Caco-2 (cell line): ENCODE measurements around the gene KLHL25. TPM values are rescaled to one million over a fixed set of nuclear protein-coding genes. Genes with fewer than 3 reads are reported as not detected.

Source experiments
- BruUV-seq: library from RNA; stranded (reverse); fragments of 400-500 nt; replicated peaks from 2 replicates; lab custom pipeline; 2021; lab: Mats Ljungman, UMichigan
- CTCF ChIA-PET: fragments of 300-600 bp; sonication (Branson Sonifier 250); formaldehyde crosslinking; loops from one replicate; lab custom pipeline; 2022; ENCODE audit warnings: antibody characterized with exemption; lab: Charles Lee
- POLR2A ChIA-PET: fragments of 300-600 bp; sonication (Branson Sonifier 250); formaldehyde crosslinking; loops from one replicate; lab custom pipeline; 2022; ENCODE audit warnings: antibody characterized with exemption; lab: Charles Lee
- DNase-seq, 2 experiments: peaks; one replicate each; pipeline versions ENCODE4 v3.0.0 to v3.0.0-alpha.2; 2020 to 2022
- H3K27me3 ChIP-seq: replicated peaks from 2 replicates; pipeline ENCODE4 v1.6.0; 2011; ENCODE audit warnings: low read length; ENCODE audit not compliant: control insufficient read depth, insufficient read depth
- H3K36me3 ChIP-seq: 2 replicates; pipeline ENCODE4 v1.5.1; 2011; ENCODE audit warnings: low read length; ENCODE audit not compliant: control insufficient read depth, insufficient read depth
- H3K4me1 ChIP-seq: fragments of 250-450 bp; sonication (Bioruptor Pico); 2 replicates; pipeline ENCODE4 v1.5.1; 2020; ENCODE audit warnings: mild to moderate bottlenecking
- H3K4me3 ChIP-seq: 2 replicates; pipeline ENCODE4 v1.5.1; 2011; ENCODE audit warnings: low read depth, mild to moderate bottlenecking, control low read depth, low read length
- H3K9me3 ChIP-seq: fragments of 250-450 bp; sonication (Bioruptor Pico); 2 replicates; pipeline ENCODE4 v1.5.1; 2020; ENCODE audit warnings: mild to moderate bottlenecking, moderate library complexity
- H3K27ac Mint-ChIP-seq: one replicate; pipeline ENCODE4 v1.8.0; 2022; ENCODE audit warnings: mixed read lengths; ENCODE audit not compliant: unreplicated experiment
- H3K27me3 Mint-ChIP-seq: one replicate; pipeline ENCODE4 v1.8.0; 2022; ENCODE audit warnings: mixed read lengths; ENCODE audit not compliant: insufficient read depth, unreplicated experiment
- H3K36me3 Mint-ChIP-seq: one replicate; pipeline ENCODE4 v1.8.0; 2022; ENCODE audit warnings: mild to moderate bottlenecking, mixed read lengths; ENCODE audit not compliant: insufficient read depth, unreplicated experiment
- H3K4me1 Mint-ChIP-seq: one replicate; pipeline ENCODE4 v1.8.0; 2022; ENCODE audit warnings: low read depth, mixed read lengths; ENCODE audit not compliant: unreplicated experiment
- H3K4me3 Mint-ChIP-seq: one replicate; pipeline ENCODE4 v1.8.0; 2022; ENCODE audit warnings: mild to moderate bottlenecking, moderate library complexity, mixed read lengths; ENCODE audit not compliant: unreplicated experiment
- H3K9me3 Mint-ChIP-seq: one replicate; pipeline ENCODE4 v1.8.0; 2022; ENCODE audit warnings: mixed read lengths; ENCODE audit not compliant: unreplicated experiment
- CTCF ChIP-seq, 2 experiments: fragments of 200-600 bp in 1 of 2; IDR thresholded peaks; 1 replicate in 1 of 2; 2 replicates in 1 of 2; pipeline versions ENCODE4 v1.5.1 to v1.8.0; 2011 to 2022; ENCODE audit warnings: antibody characterized with exemption in 1 of 2, control low read depth in 1 of 2, inconsistent platforms in 1 of 2, low read depth in 1 of 2, low read length in 1 of 2, mild to moderate bottlenecking in 1 of 2, moderate library complexity in 1 of 2; ENCODE audit not compliant: insufficient read depth in 1 of 2, severe bottlenecking in 1 of 2, unreplicated experiment in 1 of 2
- intact Hi-C: fragments of 100-400 bp; cut with micrococcal nuclease; formaldehyde crosslinking; loops from one replicate; pipeline ENCODE4 v1.10.0; 2022; ENCODE audit not compliant: unreplicated experiment
- total RNA-seq: library from RNA; stranded (reverse); gene quantifications from 2 replicates; pipeline ENCODE4 v1.2.3, GENCODE V29; 2022

Gene KLHL25
- total RNA-seq, 1 experiment from 2014 or later = 15.4 TPM

DNA sequence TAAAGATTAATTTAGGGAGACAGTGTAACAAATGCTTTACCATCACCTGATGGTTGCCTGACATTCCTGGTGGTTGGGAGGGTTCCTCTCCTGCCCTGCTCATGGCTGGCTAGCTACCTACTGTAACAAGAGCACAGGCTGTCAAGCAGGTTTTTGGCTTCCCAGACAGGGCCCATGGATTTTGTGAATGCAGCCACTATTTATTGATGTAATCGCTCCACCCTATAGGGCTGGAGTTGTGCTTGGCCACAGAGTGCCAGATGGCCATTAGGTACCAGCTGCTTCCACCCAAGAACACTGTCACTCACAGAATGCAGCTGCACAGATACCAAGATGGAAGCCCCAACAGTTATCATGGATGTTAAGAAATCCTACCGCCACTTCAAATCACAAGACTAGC lies 31.0 kb upstream of the KLHL25 start:
- POLR2A ChIA-PET = no interaction called here
- H3K4me3 Mint-ChIP-seq = no peak overlapping the region
- no peaks in the 10 kb centered on the region for H3K36me3 Mint-ChIP-seq
- H3K9me3 Mint-ChIP-seq = no peaks in the 10 kb centered on the region
- no TSS peak for BruUV-seq
- Histone ChIP-seq H3K9me3 (no peaks in the 10 kb centered on the region), H3K36me3 (no peaks in the 10 kb centered on the region), H3K27me3 (no peaks in the 10 kb centered on the region), H3K4me3 (no peak overlapping the region), H3K4me1 (0 out of 2 replicates have a peak, but pooled peaks cover 7% of the 10 kb centered on the region)
- intact Hi-C loops = no loop called here
- H3K27ac Mint-ChIP-seq = no peak overlapping the region
- no peak for DNase-seq
- H3K4me1 Mint-ChIP-seq = peaks cover 7% of the 10 kb centered on the region
- no peaks in the 10 kb centered on the region for H3K27me3 Mint-ChIP-seq
- no peak for TF ChIP-seq CTCF (IDR thresholded peaks at IDR 0.05; ENCODE audit: insufficient read depth in 1 of 2, low read depth in 1 of 2, low read length in 1 of 2, severe bottlenecking in 1 of 2, unreplicated experiment in 1 of 2)
- CTCF ChIA-PET = interaction anchor here (1.4 kb wide), 1 partner anchor 12 kb away, joined by 3 read pairs; no protein-coding TSS in a partner anchor

DNA sequence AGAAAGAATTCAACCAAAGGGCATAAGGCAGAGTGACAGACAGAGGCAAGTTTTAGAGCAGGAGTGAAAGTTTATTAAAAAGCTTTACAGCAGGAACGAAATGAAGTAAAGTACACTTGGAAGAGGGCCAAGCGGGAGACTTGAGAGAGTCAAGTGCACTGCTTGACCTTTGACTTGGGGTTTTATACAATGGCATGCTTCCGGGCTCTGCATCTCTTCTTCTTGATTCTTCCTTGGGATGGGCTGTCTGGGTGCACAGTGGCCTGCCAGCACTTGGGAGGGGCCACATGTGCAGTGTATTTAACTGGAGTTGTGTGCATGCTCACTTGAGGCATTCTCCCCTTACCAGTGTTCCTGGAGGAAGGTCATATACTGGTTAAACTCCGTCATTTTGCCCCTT lies 30.4 kb upstream of the KLHL25 start:
- Histone ChIP-seq H3K9me3 (no peaks in the 10 kb centered on the region), H3K27me3 (no peaks in the 10 kb centered on the region), H3K4me1 (0 out of 2 replicates have a peak, but pooled peaks cover 7% of the 10 kb centered on the region), H3K36me3 (no peaks in the 10 kb centered on the region), H3K4me3 (no peak overlapping the region)
- intact Hi-C loops = no loop called here
- BruUV-seq = no TSS peak
- Mint-ChIP-seq H3K4me3 (no peak overlapping the region), H3K27ac (no peak overlapping the region), H3K36me3 (no peaks in the 10 kb centered on the region), H3K4me1 (peaks cover 1% of the 10 kb centered on the region), H3K9me3 (no peaks in the 10 kb centered on the region), H3K27me3 (no peaks in the 10 kb centered on the region)
- no peak for TF ChIP-seq CTCF (IDR thresholded peaks at IDR 0.05; ENCODE audit: insufficient read depth in 1 of 2, low read depth in 1 of 2, low read length in 1 of 2, severe bottlenecking in 1 of 2, unreplicated experiment in 1 of 2)
- ChIA-PET POLR2A (no interaction called here), CTCF (no interaction called here)
- no peak for DNase-seq

GRCh38 chr15:85821545-85821944 lies 26.8 kb upstream of the KLHL25 start:
- no TSS peak for BruUV-seq
- Mint-ChIP-seq H3K4me1 (no peaks in the 10 kb centered on the region), H3K9me3 (no peaks in the 10 kb centered on the region), H3K27ac (no peak overlapping the region), H3K36me3 (no peaks in the 10 kb centered on the region), H3K27me3 (no peaks in the 10 kb centered on the region), H3K4me3 (no peak overlapping the region)
- Histone ChIP-seq H3K4me1 (no peaks in the 10 kb centered on the region), H3K27me3 (no peaks in the 10 kb centered on the region), H3K4me3 (no peak overlapping the region), H3K36me3 (no peaks in the 10 kb centered on the region), H3K9me3 (no peaks in the 10 kb centered on the region)
- ChIA-PET CTCF (interaction anchor here (1.3 kb wide), 1 partner anchor 19 kb away, joined by 4 read pairs; no protein-coding TSS in a partner anchor), POLR2A (no interaction called here)
- intact Hi-C loops = no loop called here
- TF ChIP-seq CTCF (IDR thresholded peaks at IDR 0.05; ENCODE audit: insufficient read depth in 1 of 2, low read depth in 1 of 2, low read length in 1 of 2, severe bottlenecking in 1 of 2, unreplicated experiment in 1 of 2) = no peak
- DNase-seq = no peak
